Measurements from ENCODE around the gene FAM240B. TPM values are rescaled to one million over a fixed set of nuclear protein-coding genes. Genes with fewer than 3 reads are reported as not detected.

Gene FAM240B
- total and polyA plus RNA-seq, 10 of the 15 experiments (the other 5 are each of a cell fraction or from before 2014, with no cell fraction given), result not detected

DNA sequence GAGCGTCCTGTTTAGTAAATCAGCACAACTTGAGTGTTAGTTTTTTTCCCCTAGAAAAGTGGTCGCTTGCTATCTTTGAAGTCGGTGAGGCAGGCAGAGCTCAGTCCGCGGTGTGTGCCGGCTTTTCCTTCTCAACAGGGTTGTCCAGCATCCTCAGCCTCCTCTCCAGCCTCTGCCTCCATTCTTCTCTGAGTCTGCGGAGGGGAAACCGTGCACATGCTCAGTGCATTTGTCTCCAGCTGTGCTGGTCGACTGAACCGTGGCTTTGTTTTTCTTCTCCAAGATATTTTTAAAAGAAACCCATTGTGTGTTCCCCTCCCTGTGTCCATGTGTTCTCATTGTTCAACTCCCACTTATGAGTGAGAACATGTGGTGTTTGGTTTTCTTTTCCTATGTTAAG lies 25.3 kb downstream of the FAM240B start:
- WGBS (ENCODE audit: insufficient coverage, insufficient replicate concordance, low lambda C conversion rate, missing lambda C conversion rate), result 49% methylated on average over 10 of the region's 10 CpGs
- Histone ChIP-seq H3K36me3 (ENCODE audit: control insufficient read depth in 2 of 2, insufficient read depth in 2 of 2, low read length in 1 of 2) (no peaks in the 10 kb centered on the region), H3K9ac (ENCODE audit: control insufficient read depth, insufficient read depth, low read length) (no peak overlapping the region), H3K9me3 (replicated peaks; ENCODE audit: control insufficient read depth, insufficient read depth, low read length) (no peaks in the 10 kb centered on the region; the same call in 2 of the 3 replicates), H2AFZ (ENCODE audit: control insufficient read depth, low read depth, low read length) (no peak overlapping the region), H3K79me2 (ENCODE audit: control insufficient read depth, insufficient read depth, low read length) (no peaks in the 10 kb centered on the region), H3K4me2 (ENCODE audit: control insufficient read depth, insufficient read depth) (no peak overlapping the region), H3K27me3 (replicated peaks in 1 of 2; ENCODE audit: control insufficient read depth in 2 of 2, insufficient read depth in 2 of 2, low read length in 1 of 2) (no peaks in the 10 kb centered on the region), H4K20me1 (ENCODE audit: control insufficient read depth, insufficient read depth) (no peaks in the 10 kb centered on the region), H3K27ac (ENCODE audit: control insufficient read depth, insufficient read depth) (no peak overlapping the region), H3K4me1 (ENCODE audit: control insufficient read depth, insufficient read depth, low read length) (no peaks in the 10 kb centered on the region), H3K4me3 (no peak overlapping the region)
- no peak for TF ChIP-seq CEBPB (IDR thresholded peaks at IDR 0.05; ENCODE audit: borderline replicate concordance in 1 of 2, low read depth in 2 of 2, low read length in 2 of 2)
- TF ChIP-seq SIN3A (IDR thresholded peaks at IDR 0.05; ENCODE audit: low read depth, low read length), result no peak
- no peak for TF ChIP-seq HDAC2 (IDR thresholded peaks at IDR 0.05)
- TF ChIP-seq, protein P1, sequence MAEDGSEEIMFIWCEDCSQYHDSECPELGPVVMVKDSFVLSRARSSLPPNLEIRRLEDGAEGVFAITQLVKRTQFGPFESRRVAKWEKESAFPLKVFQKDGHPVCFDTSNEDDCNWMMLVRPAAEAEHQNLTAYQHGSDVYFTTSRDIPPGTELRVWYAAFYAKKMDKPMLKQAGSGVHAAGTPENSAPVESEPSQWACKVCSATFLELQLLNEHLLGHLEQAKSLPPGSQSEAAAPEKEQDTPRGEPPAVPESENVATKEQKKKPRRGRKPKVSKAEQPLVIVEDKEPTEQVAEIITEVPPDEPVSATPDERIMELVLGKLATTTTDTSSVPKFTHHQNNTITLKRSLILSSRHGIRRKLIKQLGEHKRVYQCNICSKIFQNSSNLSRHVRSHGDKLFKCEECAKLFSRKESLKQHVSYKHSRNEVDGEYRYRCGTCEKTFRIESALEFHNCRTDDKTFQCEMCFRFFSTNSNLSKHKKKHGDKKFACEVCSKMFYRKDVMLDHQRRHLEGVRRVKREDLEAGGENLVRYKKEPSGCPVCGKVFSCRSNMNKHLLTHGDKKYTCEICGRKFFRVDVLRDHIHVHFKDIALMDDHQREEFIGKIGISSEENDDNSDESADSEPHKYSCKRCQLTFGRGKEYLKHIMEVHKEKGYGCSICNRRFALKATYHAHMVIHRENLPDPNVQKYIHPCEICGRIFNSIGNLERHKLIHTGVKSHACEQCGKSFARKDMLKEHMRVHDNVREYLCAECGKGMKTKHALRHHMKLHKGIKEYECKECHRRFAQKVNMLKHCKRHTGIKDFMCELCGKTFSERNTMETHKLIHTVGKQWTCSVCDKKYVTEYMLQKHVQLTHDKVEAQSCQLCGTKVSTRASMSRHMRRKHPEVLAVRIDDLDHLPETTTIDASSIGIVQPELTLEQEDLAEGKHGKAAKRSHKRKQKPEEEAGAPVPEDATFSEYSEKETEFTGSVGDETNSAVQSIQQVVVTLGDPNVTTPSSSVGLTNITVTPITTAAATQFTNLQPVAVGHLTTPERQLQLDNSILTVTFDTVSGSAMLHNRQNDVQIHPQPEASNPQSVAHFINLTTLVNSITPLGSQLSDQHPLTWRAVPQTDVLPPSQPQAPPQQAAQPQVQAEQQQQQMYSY (CRISPR knock-in tag; IDR thresholded peaks at IDR 0.05), result no peak
- TF ChIP-seq ZNF384 (IDR thresholded peaks at IDR 0.05; ENCODE audit: borderline replicate concordance, low read depth, low read length), result no peak
- TF ChIP-seq JUNB (IDR thresholded peaks at IDR 0.05), result no peak
- no peak for TF ChIP-seq NR2C1 (IDR thresholded peaks at IDR 0.05)
- TF ChIP-seq, protein P2, sequence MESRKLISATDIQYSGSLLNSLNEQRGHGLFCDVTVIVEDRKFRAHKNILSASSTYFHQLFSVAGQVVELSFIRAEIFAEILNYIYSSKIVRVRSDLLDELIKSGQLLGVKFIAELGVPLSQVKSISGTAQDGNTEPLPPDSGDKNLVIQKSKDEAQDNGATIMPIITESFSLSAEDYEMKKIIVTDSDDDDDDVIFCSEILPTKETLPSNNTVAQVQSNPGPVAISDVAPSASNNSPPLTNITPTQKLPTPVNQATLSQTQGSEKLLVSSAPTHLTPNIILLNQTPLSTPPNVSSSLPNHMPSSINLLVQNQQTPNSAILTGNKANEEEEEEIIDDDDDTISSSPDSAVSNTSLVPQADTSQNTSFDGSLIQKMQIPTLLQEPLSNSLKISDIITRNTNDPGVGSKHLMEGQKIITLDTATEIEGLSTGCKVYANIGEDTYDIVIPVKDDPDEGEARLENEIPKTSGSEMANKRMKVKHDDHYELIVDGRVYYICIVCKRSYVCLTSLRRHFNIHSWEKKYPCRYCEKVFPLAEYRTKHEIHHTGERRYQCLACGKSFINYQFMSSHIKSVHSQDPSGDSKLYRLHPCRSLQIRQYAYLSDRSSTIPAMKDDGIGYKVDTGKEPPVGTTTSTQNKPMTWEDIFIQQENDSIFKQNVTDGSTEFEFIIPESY (IDR thresholded peaks at IDR 0.05), result no peak
- TF ChIP-seq SPI1 (IDR thresholded peaks at IDR 0.05; ENCODE audit: borderline replicate concordance, insufficient read depth, low read depth, low read length), result no peak
- TF ChIP-seq SMC3 (IDR thresholded peaks at IDR 0.05; ENCODE audit: borderline replicate concordance, low read length), result no peak
- TF ChIP-seq, protein P3, sequence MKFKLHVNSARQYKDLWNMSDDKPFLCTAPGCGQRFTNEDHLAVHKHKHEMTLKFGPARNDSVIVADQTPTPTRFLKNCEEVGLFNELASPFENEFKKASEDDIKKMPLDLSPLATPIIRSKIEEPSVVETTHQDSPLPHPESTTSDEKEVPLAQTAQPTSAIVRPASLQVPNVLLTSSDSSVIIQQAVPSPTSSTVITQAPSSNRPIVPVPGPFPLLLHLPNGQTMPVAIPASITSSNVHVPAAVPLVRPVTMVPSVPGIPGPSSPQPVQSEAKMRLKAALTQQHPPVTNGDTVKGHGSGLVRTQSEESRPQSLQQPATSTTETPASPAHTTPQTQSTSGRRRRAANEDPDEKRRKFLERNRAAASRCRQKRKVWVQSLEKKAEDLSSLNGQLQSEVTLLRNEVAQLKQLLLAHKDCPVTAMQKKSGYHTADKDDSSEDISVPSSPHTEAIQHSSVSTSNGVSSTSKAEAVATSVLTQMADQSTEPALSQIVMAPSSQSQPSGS (IDR thresholded peaks at IDR 0.05; ENCODE audit: low read length), result no peak
- TF ChIP-seq, protein P4, sequence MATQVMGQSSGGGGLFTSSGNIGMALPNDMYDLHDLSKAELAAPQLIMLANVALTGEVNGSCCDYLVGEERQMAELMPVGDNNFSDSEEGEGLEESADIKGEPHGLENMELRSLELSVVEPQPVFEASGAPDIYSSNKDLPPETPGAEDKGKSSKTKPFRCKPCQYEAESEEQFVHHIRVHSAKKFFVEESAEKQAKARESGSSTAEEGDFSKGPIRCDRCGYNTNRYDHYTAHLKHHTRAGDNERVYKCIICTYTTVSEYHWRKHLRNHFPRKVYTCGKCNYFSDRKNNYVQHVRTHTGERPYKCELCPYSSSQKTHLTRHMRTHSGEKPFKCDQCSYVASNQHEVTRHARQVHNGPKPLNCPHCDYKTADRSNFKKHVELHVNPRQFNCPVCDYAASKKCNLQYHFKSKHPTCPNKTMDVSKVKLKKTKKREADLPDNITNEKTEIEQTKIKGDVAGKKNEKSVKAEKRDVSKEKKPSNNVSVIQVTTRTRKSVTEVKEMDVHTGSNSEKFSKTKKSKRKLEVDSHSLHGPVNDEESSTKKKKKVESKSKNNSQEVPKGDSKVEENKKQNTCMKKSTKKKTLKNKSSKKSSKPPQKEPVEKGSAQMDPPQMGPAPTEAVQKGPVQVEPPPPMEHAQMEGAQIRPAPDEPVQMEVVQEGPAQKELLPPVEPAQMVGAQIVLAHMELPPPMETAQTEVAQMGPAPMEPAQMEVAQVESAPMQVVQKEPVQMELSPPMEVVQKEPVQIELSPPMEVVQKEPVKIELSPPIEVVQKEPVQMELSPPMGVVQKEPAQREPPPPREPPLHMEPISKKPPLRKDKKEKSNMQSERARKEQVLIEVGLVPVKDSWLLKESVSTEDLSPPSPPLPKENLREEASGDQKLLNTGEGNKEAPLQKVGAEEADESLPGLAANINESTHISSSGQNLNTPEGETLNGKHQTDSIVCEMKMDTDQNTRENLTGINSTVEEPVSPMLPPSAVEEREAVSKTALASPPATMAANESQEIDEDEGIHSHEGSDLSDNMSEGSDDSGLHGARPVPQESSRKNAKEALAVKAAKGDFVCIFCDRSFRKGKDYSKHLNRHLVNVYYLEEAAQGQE (IDR thresholded peaks at IDR 0.05; ENCODE audit: low read depth, low read length), result no peak
- no peak for ATAC-seq
- DNase-seq (ENCODE audit: low read depth, low spot score), result no peak
- intact Hi-C loops (cut with micrococcal nuclease; ENCODE audit: unreplicated experiment) (no loop called here), in situ Hi-C loops (cut with MboI) (loop anchor here (25.0 kb wide), 1 partner anchor 782 kb away; the partner anchor contains the start of gene SLC25A51)
- ChIA-PET SMC1A (ENCODE audit: uncharacterized antibody, unreplicated experiment) (interaction anchor here (0.7 kb wide), 1 partner anchor 20 kb away, joined by 3 read pairs; no protein-coding TSS in a partner anchor), POLR2A (no interaction called here), CTCF (interaction anchor here (0.8 to 1.6 kb wide), 2 partner anchors 13 to 22 kb away, joined by 3 to 7 read pairs; no protein-coding TSS in a partner anchor), RAD21 (ENCODE audit: unreplicated experiment) (no interaction called here)
- no peak for FAIRE-seq
- BruUV-seq (replicated peaks), result no TSS peak
